HepG2 (cell line): ENCODE data around the gene RUVBL2. TPM values are rescaled to one million over a fixed set of nuclear protein-coding genes. Genes with fewer than 3 reads are reported as not detected.

Experiments used
- AFF4 ChIP-seq: sonication (generic); formaldehyde crosslinking; IDR thresholded peaks from 2 replicates; pipeline ENCODE4 v1.4.0; 2020; ENCODE audit warnings: missing genetic modification reagents
- KDM5A ChIP-seq: fragments of 200-600 bp; sonication (generic); IDR thresholded peaks from 2 replicates; pipeline ENCODE4 v1.7.0; 2018; ENCODE audit warnings: antibody characterized with exemption, mild to moderate bottlenecking, low read length, borderline replicate concordance
- NFIB ChIP-seq: sonication (generic); formaldehyde crosslinking; IDR thresholded peaks from 2 replicates; pipeline ENCODE4 v1.9.0; 2021; ENCODE audit warnings: missing genetic modification reagents, mild to moderate bottlenecking, borderline replicate concordance
- PHF5A ChIP-seq: IDR thresholded peaks from one replicate; pipeline ENCODE4 v1.6.1; 2018; ENCODE audit warnings: low read depth, missing genetic modification reagents; ENCODE audit not compliant: unreplicated experiment
- PRDM4 ChIP-seq: sonication (generic); formaldehyde crosslinking; IDR thresholded peaks from 2 replicates; pipeline ENCODE4 v1.9.0; 2021; ENCODE audit warnings: missing genetic modification reagents, borderline replicate concordance
- SNAPC4 ChIP-seq: sonication (generic); formaldehyde crosslinking; IDR thresholded peaks from 2 replicates; pipeline ENCODE4 v1.4.0; 2020; ENCODE audit warnings: mild to moderate bottlenecking, missing genetic modification reagents
- TEF ChIP-seq: sonication (generic); formaldehyde crosslinking; IDR thresholded peaks from 2 replicates; pipeline ENCODE4 v1.5.0; 2020; ENCODE audit warnings: missing genetic modification reagents
- ZGPAT ChIP-seq: IDR thresholded peaks from 2 replicates; pipeline ENCODE4 v1.6.1; 2016; ENCODE audit warnings: mild to moderate bottlenecking
- ZNF446 ChIP-seq: sonication (generic); formaldehyde crosslinking; IDR thresholded peaks from 2 replicates; pipeline ENCODE4 v1.5.0; 2020; ENCODE audit warnings: mild to moderate bottlenecking, missing genetic modification reagents
- ZNF468 ChIP-seq: sonication (generic); formaldehyde crosslinking; IDR thresholded peaks from 2 replicates; pipeline ENCODE4 v1.8.0; 2022; ENCODE audit warnings: mild to moderate bottlenecking, moderate library complexity, missing genetic modification reagents
- polyA plus RNA-seq, 8 experiments: library from polyadenylated mRNA; depleted of rRNA in 3 of 8; stranded (reverse) in 7 of 8; unstranded in 1 of 8; fragments of >200 nt; fragmentation: Illumina TruSeq in 4 of 8; extraction: Trizol in 4 of 8; gene quantifications; 2 replicates each; pipeline versions ENCODE4 v1.2.1 to v1.2.3, GENCODE V29; 2011 to 2016; ENCODE audit warnings: low read depth in 4 of 8, missing spikeins in 1 of 8, mixed read lengths in 1 of 8; ENCODE audit not compliant: insufficient read depth in 1 of 8
- total RNA-seq, 5 experiments: library from RNA; depleted of rRNA; stranded (reverse); fragments of >200 nt; fragmentation: Illumina TruSeq; extraction: Trizol; gene quantifications; 2 replicates each; pipeline ENCODE4 v1.2.3, GENCODE V29; 2016; ENCODE audit warnings: low read depth in 1 of 5

The RUVBL2 gene
- total and polyA plus RNA-seq, 2 of the 13 experiments (the other 11 are each of a cell fraction or from before 2014, with no cell fraction given), result 120 to 122 TPM

GRCh38 chr19:48964205-48965039 is 29.3 kb upstream of the RUVBL2 start (continued):
- TF ChIP-seq PRDM4, result no peak
- no peak for TF ChIP-seq ZNF468 (CRISPR knock-in tag)
- TF ChIP-seq ZGPAT (CRISPR knock-in tag), result no peak
- TF ChIP-seq AFF4 (CRISPR knock-in tag), result no peak; the same call in none of the 2 replicates
- no peak for TF ChIP-seq TEF (CRISPR knock-in tag)
- 0 out of 2 replicates have a peak, but pooled peaks have one; percentile 7 for TF ChIP-seq SNAPC4 (CRISPR knock-in tag)
- no peak for TF ChIP-seq KDM5A
- TF ChIP-seq NFIB (CRISPR knock-in tag), result no peak
- peak; percentile 57; the same call in 1 of the 2 replicates for TF ChIP-seq ZNF446 (CRISPR knock-in tag)
- no peak for TF ChIP-seq PHF5A (CRISPR knock-in tag)
